GM23248 (cell line): Measurements from ENCODE around the gene YWHAG. TPM values are rescaled to one million over a fixed set of nuclear protein-coding genes. Genes with fewer than 3 reads are reported as not detected.

Source experiments
- DNase-seq: peaks from one replicate; pipeline ENCODE4 v3.0.0-alpha.2; 2015
- H2AFZ ChIP-seq: fragments of 200-600 bp; sonication (generic); 2 replicates; pipeline ENCODE4 v1.6.1; 2016; ENCODE audit warnings: antibody characterized with exemption
- H3F3A ChIP-seq: fragments of 200-600 bp; sonication (generic); 2 replicates; pipeline ENCODE4 v1.6.1; 2016; ENCODE audit warnings: mild to moderate bottlenecking, antibody characterized with exemption, mixed run types; ENCODE audit not compliant: insufficient read depth
- H3K27ac ChIP-seq: fragments of 200-600 bp; sonication (generic); 2 replicates; pipeline ENCODE4 v1.5.1; 2016; ENCODE audit warnings: mild to moderate bottlenecking
- H3K27me3 ChIP-seq: fragments of 200-600 bp; sonication (generic); replicated peaks from 2 replicates; pipeline ENCODE4 v1.6.1; 2016; ENCODE audit warnings: mild to moderate bottlenecking; ENCODE audit not compliant: insufficient read depth
- H3K36me3 ChIP-seq: fragments of 200-600 bp; sonication (generic); 2 replicates; pipeline ENCODE4 v1.6.1; 2016; ENCODE audit warnings: low read depth, mild to moderate bottlenecking
- H3K4me1 ChIP-seq: fragments of 200-600 bp; sonication (generic); 2 replicates; pipeline ENCODE4 v1.6.1; 2016; ENCODE audit warnings: mild to moderate bottlenecking; ENCODE audit not compliant: insufficient read depth
- H3K4me2 ChIP-seq: fragments of 200-600 bp; sonication (generic); one replicate; pipeline ENCODE4 v1.6.1; 2016; ENCODE audit warnings: mild to moderate bottlenecking; ENCODE audit not compliant: unreplicated experiment
- H3K4me3 ChIP-seq: fragments of 200-600 bp; sonication (generic); 2 replicates; pipeline ENCODE4 v1.5.1; 2016; ENCODE audit warnings: mild to moderate bottlenecking
- H3K79me2 ChIP-seq: fragments of 200-600 bp; sonication (generic); 2 replicates; pipeline ENCODE4 v1.6.1; 2016; ENCODE audit warnings: mild to moderate bottlenecking; ENCODE audit not compliant: insufficient read depth
- H3K9ac ChIP-seq: fragments of 200-600 bp; sonication (generic); 2 replicates; pipeline ENCODE4 v1.6.1; 2016; ENCODE audit warnings: mild to moderate bottlenecking
- H3K9me2 ChIP-seq: fragments of 200-600 bp; sonication (generic); 2 replicates; pipeline ENCODE4 v1.6.1; 2016; ENCODE audit warnings: mixed run types, mild to moderate bottlenecking, moderate library complexity; ENCODE audit not compliant: insufficient read depth
- H3K9me3 ChIP-seq: fragments of 200-600 bp; sonication (generic); one replicate; pipeline ENCODE4 v1.6.1; 2017; ENCODE audit warnings: low read depth
- H4K20me1 ChIP-seq: fragments of 200-600 bp; sonication (generic); 2 replicates; pipeline ENCODE4 v1.6.0; 2016; ENCODE audit not compliant: insufficient read depth
- EZH2 ChIP-seq: fragments of 200-600 bp; sonication (generic); IDR thresholded peaks from 2 replicates; pipeline ENCODE4 v1.6.1; 2018; ENCODE audit warnings: antibody characterized with exemption, mild to moderate bottlenecking; ENCODE audit not compliant: insufficient read depth, poor library complexity, severe bottlenecking
- EZH2phosphoT487 ChIP-seq: fragments of 200-600 bp; sonication (generic); IDR thresholded peaks from 2 replicates; pipeline ENCODE4 v1.6.1; 2018; ENCODE audit warnings: antibody characterized with exemption, moderate library complexity, mild to moderate bottlenecking, low read depth; ENCODE audit not compliant: insufficient read depth
- WGBS, 2 experiments: methylation state at CpG; one replicate each; pipeline ENCODE4 v1.1.6; 2015 to 2017; ENCODE audit warnings: low lambda C conversion rate in 2 of 2, low coverage in 1 of 2; ENCODE audit errors: missing lambda C conversion rate in 2 of 2; 5-methylcytosine and 5-hydroxymethylcytosine counted together
- in situ Hi-C: fragments of 300-500 bp; cut with MboI; formaldehyde crosslinking; loops from 2 replicates; pipeline ENCODE4 v1.15.0; 2020
- polyA plus RNA-seq: library from polyadenylated mRNA; unstranded; fragments of >200 nt; fragmentation: Nextera tagmentation; extraction: Ambion mirVana; gene quantifications from 2 replicates; pipeline ENCODE4 v1.2.1, GENCODE V29; 2016
- total RNA-seq: library from RNA; depleted of rRNA; stranded (reverse); fragments of >200 nt; shearing (Covaris generic); gene quantifications from 2 replicates; pipeline ENCODE4 v1.2.3, GENCODE V29; 2014

The YWHAG gene
- total and polyA plus RNA-seq, 2 experiments from 2014 or later: 28.4 to 56.0 TPM

DNA sequence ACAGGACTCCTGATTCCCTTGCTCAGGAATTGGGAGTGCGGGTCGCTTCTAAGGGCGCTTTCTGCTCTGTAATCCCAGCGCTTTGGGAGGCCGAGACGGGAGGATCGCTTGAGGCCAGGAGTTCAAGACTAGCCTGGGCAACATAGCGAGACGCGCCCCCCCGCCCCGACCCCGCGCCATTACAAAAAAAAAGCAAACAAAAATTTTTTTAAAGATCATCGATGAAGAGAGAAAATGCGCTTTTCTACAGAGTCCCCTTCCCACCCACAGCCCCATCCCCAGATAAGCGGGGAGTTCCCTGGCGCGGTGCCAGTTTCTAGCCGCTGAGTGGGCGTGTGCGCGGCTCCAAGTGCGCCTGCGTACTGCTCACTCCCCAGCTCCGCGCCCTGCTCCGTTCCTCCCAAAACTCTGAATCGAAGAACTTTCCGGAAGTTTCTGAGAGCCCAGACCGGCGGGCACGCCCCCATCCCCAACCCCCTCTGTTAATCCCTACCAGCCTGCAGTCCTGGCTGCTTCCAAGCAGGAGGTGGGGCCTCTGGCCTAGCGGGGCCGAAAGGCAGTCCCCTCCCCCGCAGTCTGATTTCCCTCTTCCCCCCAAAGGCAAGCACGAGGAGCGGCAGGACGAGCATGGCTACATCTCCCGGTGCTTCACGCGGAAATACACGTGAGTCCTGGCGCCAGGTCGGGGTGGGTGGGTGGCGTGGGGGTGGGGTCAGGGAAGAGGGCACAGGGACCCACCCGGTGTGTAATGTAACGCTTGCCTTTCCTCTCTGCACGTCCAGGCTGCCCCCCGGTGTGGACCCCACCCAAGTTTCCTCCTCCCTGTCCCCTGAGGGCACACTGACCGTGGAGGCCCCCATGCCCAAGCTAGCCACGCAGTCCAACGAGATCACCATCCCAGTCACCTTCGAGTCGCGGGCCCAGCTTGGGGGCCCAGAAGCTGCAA lies 55.3 kb downstream of the YWHAG start:
- Histone ChIP-seq H3K79me2 (no peaks in the 10 kb centered on the region), H4K20me1 (no peaks in the 10 kb centered on the region), H3K9me2 (no peaks in the 10 kb centered on the region), H3K4me1 (peaks cover 10% of the 10 kb centered on the region; the same call in 1 of the 2 replicates), H3F3A (peaks cover 19% of the 10 kb centered on the region), H3K9ac (peak overlapping the region; percentile 90), H2AFZ (peak overlapping the region; percentile 72), H3K27me3 (no peaks in the 10 kb centered on the region), H3K4me2 (peak overlapping the region; percentile 59), H3K27ac (peak overlapping the region; percentile 77), H3K4me3 (peak overlapping the region; percentile 88), H3K36me3 (0 out of 2 replicates have a peak, but pooled peaks cover 6% of the 10 kb centered on the region), H3K9me3 (no peaks in the 10 kb centered on the region)
- in situ Hi-C loops: no loop called here
- peak; percentile 96 for DNase-seq
- 2 to 3% methylated on average over 40 to 51 of the region's 56 CpGs for WGBS, 2 experiments
- TF ChIP-seq EZH2phosphoT487: no peak
- TF ChIP-seq EZH2: no peak

DNA sequence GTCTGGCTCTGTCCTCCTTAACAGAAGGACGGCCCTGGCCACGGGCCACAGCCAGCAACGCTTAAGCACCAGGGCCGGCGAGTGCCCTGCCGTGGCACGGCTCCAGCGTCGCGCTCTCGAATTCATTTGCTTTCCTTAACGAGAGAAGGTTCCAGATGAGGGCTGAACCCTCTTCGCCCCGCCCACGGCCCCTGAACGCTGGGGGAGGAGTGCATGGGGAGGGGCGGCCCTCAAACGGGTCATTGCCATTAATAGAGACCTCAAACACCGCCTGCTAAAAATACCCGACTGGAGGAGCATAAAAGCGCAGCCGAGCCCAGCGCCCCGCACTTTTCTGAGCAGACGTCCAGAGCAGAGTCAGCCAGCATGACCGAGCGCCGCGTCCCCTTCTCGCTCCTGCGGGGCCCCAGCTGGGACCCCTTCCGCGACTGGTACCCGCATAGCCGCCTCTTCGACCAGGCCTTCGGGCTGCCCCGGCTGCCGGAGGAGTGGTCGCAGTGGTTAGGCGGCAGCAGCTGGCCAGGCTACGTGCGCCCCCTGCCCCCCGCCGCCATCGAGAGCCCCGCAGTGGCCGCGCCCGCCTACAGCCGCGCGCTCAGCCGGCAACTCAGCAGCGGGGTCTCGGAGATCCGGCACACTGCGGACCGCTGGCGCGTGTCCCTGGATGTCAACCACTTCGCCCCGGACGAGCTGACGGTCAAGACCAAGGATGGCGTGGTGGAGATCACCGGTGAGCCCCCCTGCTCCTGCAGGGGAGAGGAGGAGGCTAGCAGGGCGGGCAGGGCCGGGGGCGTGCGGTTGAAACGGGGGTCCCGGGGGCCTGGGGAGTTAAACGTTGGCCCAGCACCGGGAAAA lies 56.2 kb downstream of the YWHAG start, which contains the start of gene HSPB1:
TSS of gene HSPB1 (plus strand) at position 327 of the 855 bp plus-strand sequence. CDS start at position 367, 40 bp downstream.
- Histone ChIP-seq H2AFZ (peak within 1 kb of the TSS; percentile 72), H3K36me3 (0 out of 2 replicates have a peak, but pooled peaks cover 6% of the 10 kb centered on the region), H3K9ac (peak within 1 kb of the TSS; percentile 90), H3K4me3 (peak within 1 kb of the TSS; percentile 88), H3K4me2 (peak within 1 kb of the TSS; percentile 59), H3K9me3 (no peaks in the 10 kb centered on the region), H3K4me1 (peaks cover 13% of the 10 kb centered on the region; the same call in 1 of the 2 replicates), H3K27ac (peak within 1 kb of the TSS; percentile 77), H3K9me2 (no peaks in the 10 kb centered on the region), H3K79me2 (no peaks in the 10 kb centered on the region), H4K20me1 (no peaks in the 10 kb centered on the region), H3K27me3 (no peaks in the 10 kb centered on the region), H3F3A (peaks cover 22% of the 10 kb centered on the region)
- in situ Hi-C loops: no loop called here
- DNase-seq: peak; percentile 94
- WGBS, 2 experiments: 1% methylated on average over 62 to 74 of the region's 75 CpGs
- TF ChIP-seq EZH2 (no peak), EZH2phosphoT487 (no peak)

DNA sequence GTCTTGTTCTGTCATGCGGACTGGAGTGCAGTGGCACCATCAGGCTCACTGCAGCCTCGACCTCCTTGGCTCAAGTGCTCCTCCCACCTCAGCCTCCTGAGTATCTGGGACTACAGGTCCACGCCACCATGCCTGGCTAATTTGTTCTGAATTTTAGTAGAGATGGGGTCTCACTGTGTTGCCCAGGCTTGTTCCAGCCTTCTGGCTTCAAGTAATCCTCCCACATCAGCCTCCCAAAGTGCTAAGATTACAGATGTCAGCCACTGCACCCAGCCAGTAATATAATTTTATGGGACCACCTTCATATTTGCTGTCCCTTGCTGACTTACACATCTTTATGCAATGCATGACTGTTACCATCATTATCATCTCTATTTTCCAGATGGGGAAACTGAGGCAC lies 57.8 kb downstream of the YWHAG start:
- Histone ChIP-seq H4K20me1 (no peaks in the 10 kb centered on the region), H3K9ac (no peak overlapping the region), H3K4me1 (peaks cover 24% of the 10 kb centered on the region), H3K36me3 (0 out of 2 replicates have a peak, but pooled peaks cover 6% of the 10 kb centered on the region), H3K4me3 (no peak overlapping the region), H3K4me2 (no peak overlapping the region), H3K27me3 (no peaks in the 10 kb centered on the region), H3K9me2 (no peaks in the 10 kb centered on the region), H3K27ac (no peak overlapping the region), H3K79me2 (no peaks in the 10 kb centered on the region), H3F3A (peaks cover 37% of the 10 kb centered on the region), H2AFZ (no peak overlapping the region), H3K9me3 (no peaks in the 10 kb centered on the region)
- TF ChIP-seq EZH2phosphoT487 (no peak), EZH2 (no peak)
- WGBS, 2 experiments: 97% methylated on average over 3 of the region's 3 CpGs
- DNase-seq: no peak
- in situ Hi-C loops: no loop called here

DNA sequence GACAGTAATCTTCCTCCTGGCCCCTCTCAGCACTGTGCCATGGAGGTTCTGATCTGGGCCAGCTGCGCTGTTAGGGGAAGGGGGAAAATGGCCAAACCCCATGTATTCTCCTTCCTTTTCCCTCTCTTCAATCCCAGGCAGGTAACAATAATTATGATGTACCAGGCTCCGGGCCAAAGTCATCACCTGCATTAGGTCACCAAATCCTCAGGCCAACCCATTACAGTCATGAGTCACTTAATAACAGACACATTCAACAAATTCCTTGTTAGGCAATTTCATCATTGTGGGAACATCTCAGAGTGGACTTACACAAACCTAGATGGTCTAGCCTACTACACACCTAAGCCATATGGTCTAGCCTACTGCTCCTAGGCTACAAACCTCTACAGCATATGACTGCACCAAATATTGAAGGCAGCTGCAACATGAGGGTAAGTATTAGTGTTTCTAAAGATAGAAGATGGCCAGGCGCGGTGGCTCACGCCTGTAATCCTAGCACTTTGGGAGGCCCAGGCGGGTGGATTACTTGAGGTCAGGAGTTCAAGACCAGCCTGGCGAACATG lies 58.5 kb downstream of the YWHAG start:
- 0 out of 2 replicates have a peak, but pooled peaks cover 6% of the 10 kb centered on the region for H3K36me3 ChIP-seq
- H3K9me3 ChIP-seq: no peaks in the 10 kb centered on the region
- TF ChIP-seq EZH2: no peak
- peaks cover 26% of the 10 kb centered on the region for H3K4me1 ChIP-seq
- no peaks in the 10 kb centered on the region for H3K9me2 ChIP-seq
- H3K4me2 ChIP-seq: no peak overlapping the region
- DNase-seq: peak; percentile 79
- no peak overlapping the region for H3K4me3 ChIP-seq
- no peak overlapping the region for H3K9ac ChIP-seq
- in situ Hi-C loops: no loop called here
- H3K27ac ChIP-seq: no peak overlapping the region
- H3F3A ChIP-seq: peaks cover 40% of the 10 kb centered on the region
- 83 to 84% methylated on average over 7 of the region's 7 CpGs for WGBS, 2 experiments
- H3K27me3 ChIP-seq: no peaks in the 10 kb centered on the region
- H4K20me1 ChIP-seq: no peaks in the 10 kb centered on the region
- H2AFZ ChIP-seq: no peak overlapping the region
- no peaks in the 10 kb centered on the region for H3K79me2 ChIP-seq
